GM23338 (cell line): ENCODE data around the gene MYLK2. TPM values are rescaled to one million over a fixed set of nuclear protein-coding genes. Genes with fewer than 3 reads are reported as not detected.

Experiments
- ATAC-seq: fragments of 200-7000 bp; cut with Tn5 transposase; 3 replicates; pipeline ENCODE4 v1.9.1; 2020
- DNase-seq: peaks from one replicate; pipeline ENCODE4 v3.0.0-alpha.2; 2015; ENCODE audit warnings: low spot score
- H2AFZ ChIP-seq: fragments of 200-600 bp; sonication (generic); 2 replicates; pipeline ENCODE4 v1.8.0; 2016; ENCODE audit warnings: antibody characterized with exemption, mild to moderate bottlenecking, moderate library complexity
- H3F3A ChIP-seq: fragments of 200-600 bp; sonication (generic); replicated peaks from 2 replicates; pipeline ENCODE4 v1.8.0; 2017; ENCODE audit warnings: antibody characterized with exemption, mixed run types, low read depth
- H3K27ac ChIP-seq: fragments of 200-600 bp; sonication (generic); 2 replicates; pipeline ENCODE4 v1.6.1; 2016; ENCODE audit warnings: low read depth
- H3K27me3 ChIP-seq: fragments of 200-600 bp; sonication (generic); 2 replicates; pipeline ENCODE4 v1.8.0; 2016; ENCODE audit warnings: mild to moderate bottlenecking, mixed run types, moderate library complexity; ENCODE audit not compliant: insufficient read depth
- H3K36me3 ChIP-seq: fragments of 200-600 bp; sonication (generic); 2 replicates; pipeline ENCODE4 v1.8.0; 2016; ENCODE audit warnings: mild to moderate bottlenecking; ENCODE audit not compliant: insufficient read depth
- H3K4me1 ChIP-seq: fragments of 200-600 bp; sonication (generic); 2 replicates; pipeline ENCODE4 v1.8.0; 2016; ENCODE audit warnings: mild to moderate bottlenecking, moderate library complexity; ENCODE audit not compliant: insufficient read depth
- H3K4me2 ChIP-seq: fragments of 200-600 bp; sonication (generic); 2 replicates; pipeline ENCODE4 v1.7.1; 2017; ENCODE audit warnings: mixed run types
- H3K4me3 ChIP-seq: fragments of 200-600 bp; sonication (generic); 2 replicates; pipeline ENCODE4 v1.6.1; 2016; ENCODE audit warnings: mixed run types
- H3K79me2 ChIP-seq: fragments of 200-600 bp; sonication (generic); replicated peaks from 2 replicates; pipeline ENCODE4 v1.8.0; 2017; ENCODE audit warnings: mild to moderate bottlenecking; ENCODE audit not compliant: insufficient read depth
- H3K9me2 ChIP-seq: fragments of 200-600 bp; sonication (generic); 2 replicates; pipeline ENCODE4 v1.8.0; 2017; ENCODE audit not compliant: insufficient read depth
- H4K20me1 ChIP-seq: fragments of 200-600 bp; sonication (generic); replicated peaks from 2 replicates; pipeline ENCODE4 v1.8.0; 2017; ENCODE audit warnings: mild to moderate bottlenecking; ENCODE audit not compliant: insufficient read depth
- H3K27ac Mint-ChIP-seq: 2 replicates; pipeline ENCODE4 v1.8.0; 2020; ENCODE audit warnings: inconsistent platforms, mild to moderate bottlenecking, moderate library complexity, mixed read lengths
- H3K27me3 Mint-ChIP-seq: 3 replicates; pipeline ENCODE4 v1.8.0; 2022; ENCODE audit warnings: low read depth, mild to moderate bottlenecking, moderate library complexity, mixed read lengths, inconsistent platforms; ENCODE audit not compliant: insufficient read depth, poor library complexity
- H3K36me3 Mint-ChIP-seq: 3 replicates; pipeline ENCODE4 v1.8.0; 2021; ENCODE audit warnings: low read depth, mild to moderate bottlenecking, inconsistent platforms, moderate library complexity, mixed read lengths
- H3K4me1 Mint-ChIP-seq: 3 replicates; pipeline ENCODE4 v1.8.0; 2020; ENCODE audit warnings: mild to moderate bottlenecking, inconsistent platforms, mixed read lengths
- H3K4me3 Mint-ChIP-seq: 3 replicates; pipeline ENCODE4 v1.8.0; 2021; ENCODE audit warnings: moderate library complexity, mild to moderate bottlenecking, inconsistent platforms, mixed read lengths
- H3K9me3 Mint-ChIP-seq: 3 replicates; pipeline ENCODE4 v1.8.0; 2020; ENCODE audit warnings: moderate library complexity, mild to moderate bottlenecking, inconsistent platforms, mixed read lengths
- CREB1 ChIP-seq: fragments of 250-450 bp; sonication (Bioruptor Pico); IDR thresholded peaks from 2 replicates; pipeline ENCODE4 v1.5.0; 2020; ENCODE audit warnings: low read depth, mild to moderate bottlenecking, moderate library complexity
- ETS1 ChIP-seq: IDR thresholded peaks from 2 replicates; pipeline ENCODE4 v1.6.1; 2016; ENCODE audit warnings: antibody characterized with exemption
- EZH2 ChIP-seq: fragments of 200-600 bp; sonication (generic); IDR thresholded peaks from one replicate; pipeline ENCODE4 v1.8.0; 2017; ENCODE audit warnings: antibody characterized with exemption, mild to moderate bottlenecking, low read depth; ENCODE audit not compliant: unreplicated experiment
- EZH2phosphoT487 ChIP-seq: fragments of 200-600 bp; sonication (generic); IDR thresholded peaks from one replicate; pipeline ENCODE4 v1.8.1; 2018; ENCODE audit warnings: antibody characterized with exemption; ENCODE audit not compliant: unreplicated experiment
- JUNB ChIP-seq: IDR thresholded peaks from one replicate; pipeline ENCODE4 v1.6.1; 2016; ENCODE audit warnings: antibody characterized with exemption; ENCODE audit not compliant: unreplicated experiment
- NANOG ChIP-seq: IDR thresholded peaks from 2 replicates; pipeline ENCODE4 v1.6.1; 2016; ENCODE audit warnings: antibody characterized with exemption, borderline replicate concordance
- POLR2AphosphoS5 ChIP-seq: IDR thresholded peaks from 2 replicates; pipeline ENCODE4 v1.6.1; 2016; ENCODE audit warnings: antibody characterized with exemption, low read depth
- REST ChIP-seq: IDR thresholded peaks from one replicate; pipeline ENCODE4 v1.6.1; 2018; ENCODE audit warnings: antibody characterized with exemption; ENCODE audit not compliant: unreplicated experiment
- STAT1 ChIP-seq: IDR thresholded peaks from one replicate; pipeline ENCODE4 v1.6.1; 2016; ENCODE audit warnings: antibody characterized with exemption; ENCODE audit not compliant: unreplicated experiment
- ZNF114 ChIP-seq: fragments of 250-450 bp; sonication (Bioruptor Pico); IDR thresholded peaks from 2 replicates; pipeline ENCODE4 v1.5.0; 2020; ENCODE audit warnings: mild to moderate bottlenecking, moderate library complexity
- ZNF331 ChIP-seq: fragments of 250-450 bp; sonication (Bioruptor Pico); IDR thresholded peaks from 2 replicates; pipeline ENCODE4 v1.5.0; 2020; ENCODE audit warnings: low read depth, mild to moderate bottlenecking, moderate library complexity
- polyA plus RNA-seq: library from polyadenylated mRNA; unstranded; fragments of >200 nt; fragmentation: Nextera tagmentation; extraction: Ambion mirVana; gene quantifications from 2 replicates; pipeline ENCODE4 v1.2.1, GENCODE V29; 2016
- total RNA-seq: library from RNA; depleted of rRNA; stranded (reverse); fragments of >200 nt; shearing (Covaris generic); gene quantifications from 2 replicates; pipeline ENCODE4 v1.2.3, GENCODE V29; 2014
- TF ChIP-seq, protein P1 (sequence below), 2 experiments: fragments of 200-600 bp in 1 of 2; sonication (generic) in 1 of 2; conservative IDR thresholded peaks; 2 replicates each; pipeline versions ENCODE4 v1.5.1 to v1.6.1; 2016 to 2017; ENCODE audit warnings: antibody characterized with exemption in 2 of 2, low read depth in 2 of 2, mild to moderate bottlenecking in 2 of 2, moderate library complexity in 1 of 2
- TF ChIP-seq, protein P2 (sequence below): fragments of 250-450 bp; sonication (Bioruptor Pico); IDR thresholded peaks from 2 replicates; pipeline ENCODE4 v1.5.0; 2020; ENCODE audit warnings: mild to moderate bottlenecking, moderate library complexity

Gene MYLK2
- total and polyA plus RNA-seq, 2 experiments from 2014 or later = 0.21 to 0.28 TPM

DNA sequence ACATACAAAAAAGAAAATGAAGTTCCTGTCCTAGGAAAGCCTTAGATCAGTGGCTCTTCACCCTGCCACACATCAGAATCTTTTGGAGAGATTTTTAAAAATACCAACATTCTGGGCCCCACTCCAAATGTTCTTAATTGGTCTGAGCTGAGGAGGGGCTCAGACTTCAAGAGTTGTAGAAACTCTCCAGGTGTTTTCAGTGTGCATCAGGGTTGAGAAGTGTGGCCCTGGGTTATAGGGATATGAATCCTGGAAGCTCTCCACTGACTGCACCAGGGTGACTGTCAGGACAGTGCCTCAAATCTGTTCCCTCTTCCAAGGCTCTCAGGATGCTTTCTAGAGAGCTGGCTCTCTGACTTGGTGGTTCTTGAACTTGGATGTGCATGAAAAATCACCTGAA is 5.5 kb upstream of the MYLK2 start:
- no peaks in the 10 kb centered on the region for H3K9me3 Mint-ChIP-seq
- ATAC-seq = no peak
- H3K4me3 ChIP-seq = no peak overlapping the region

More for the DNA sequence above, 5.5 kb upstream of the MYLK2 start:
- H3K36me3 ChIP-seq = no peaks in the 10 kb centered on the region
- no peaks in the 10 kb centered on the region for H3K27me3 ChIP-seq
- H3K36me3 Mint-ChIP-seq = no peaks in the 10 kb centered on the region
- no peak for DNase-seq
- H3K27me3 Mint-ChIP-seq = peaks cover 8% of the 10 kb centered on the region
- no peak overlapping the region for H3K4me3 Mint-ChIP-seq
- peaks cover 9% of the 10 kb centered on the region for H3K4me1 Mint-ChIP-seq
- no peaks in the 10 kb centered on the region for H3K9me2 ChIP-seq
- TF ChIP-seq, protein P1, sequence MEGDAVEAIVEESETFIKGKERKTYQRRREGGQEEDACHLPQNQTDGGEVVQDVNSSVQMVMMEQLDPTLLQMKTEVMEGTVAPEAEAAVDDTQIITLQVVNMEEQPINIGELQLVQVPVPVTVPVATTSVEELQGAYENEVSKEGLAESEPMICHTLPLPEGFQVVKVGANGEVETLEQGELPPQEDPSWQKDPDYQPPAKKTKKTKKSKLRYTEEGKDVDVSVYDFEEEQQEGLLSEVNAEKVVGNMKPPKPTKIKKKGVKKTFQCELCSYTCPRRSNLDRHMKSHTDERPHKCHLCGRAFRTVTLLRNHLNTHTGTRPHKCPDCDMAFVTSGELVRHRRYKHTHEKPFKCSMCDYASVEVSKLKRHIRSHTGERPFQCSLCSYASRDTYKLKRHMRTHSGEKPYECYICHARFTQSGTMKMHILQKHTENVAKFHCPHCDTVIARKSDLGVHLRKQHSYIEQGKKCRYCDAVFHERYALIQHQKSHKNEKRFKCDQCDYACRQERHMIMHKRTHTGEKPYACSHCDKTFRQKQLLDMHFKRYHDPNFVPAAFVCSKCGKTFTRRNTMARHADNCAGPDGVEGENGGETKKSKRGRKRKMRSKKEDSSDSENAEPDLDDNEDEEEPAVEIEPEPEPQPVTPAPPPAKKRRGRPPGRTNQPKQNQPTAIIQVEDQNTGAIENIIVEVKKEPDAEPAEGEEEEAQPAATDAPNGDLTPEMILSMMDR (conservative IDR thresholded peaks at IDR 0.05; ENCODE audit: low read depth in 2 of 2) = no peak
- TF ChIP-seq CREB1 (CRISPR knock-in tag) (no peak), JUNB (no peak), ETS1 (no peak), REST (no peak), EZH2phosphoT487 (no peak), NANOG (no peak), ZNF114 (CRISPR knock-in tag) (no peak), STAT1 (no peak), ZNF331 (CRISPR knock-in tag) (no peak), POLR2AphosphoS5 (no peak), EZH2 (no peak)
- TF ChIP-seq, protein P2, sequence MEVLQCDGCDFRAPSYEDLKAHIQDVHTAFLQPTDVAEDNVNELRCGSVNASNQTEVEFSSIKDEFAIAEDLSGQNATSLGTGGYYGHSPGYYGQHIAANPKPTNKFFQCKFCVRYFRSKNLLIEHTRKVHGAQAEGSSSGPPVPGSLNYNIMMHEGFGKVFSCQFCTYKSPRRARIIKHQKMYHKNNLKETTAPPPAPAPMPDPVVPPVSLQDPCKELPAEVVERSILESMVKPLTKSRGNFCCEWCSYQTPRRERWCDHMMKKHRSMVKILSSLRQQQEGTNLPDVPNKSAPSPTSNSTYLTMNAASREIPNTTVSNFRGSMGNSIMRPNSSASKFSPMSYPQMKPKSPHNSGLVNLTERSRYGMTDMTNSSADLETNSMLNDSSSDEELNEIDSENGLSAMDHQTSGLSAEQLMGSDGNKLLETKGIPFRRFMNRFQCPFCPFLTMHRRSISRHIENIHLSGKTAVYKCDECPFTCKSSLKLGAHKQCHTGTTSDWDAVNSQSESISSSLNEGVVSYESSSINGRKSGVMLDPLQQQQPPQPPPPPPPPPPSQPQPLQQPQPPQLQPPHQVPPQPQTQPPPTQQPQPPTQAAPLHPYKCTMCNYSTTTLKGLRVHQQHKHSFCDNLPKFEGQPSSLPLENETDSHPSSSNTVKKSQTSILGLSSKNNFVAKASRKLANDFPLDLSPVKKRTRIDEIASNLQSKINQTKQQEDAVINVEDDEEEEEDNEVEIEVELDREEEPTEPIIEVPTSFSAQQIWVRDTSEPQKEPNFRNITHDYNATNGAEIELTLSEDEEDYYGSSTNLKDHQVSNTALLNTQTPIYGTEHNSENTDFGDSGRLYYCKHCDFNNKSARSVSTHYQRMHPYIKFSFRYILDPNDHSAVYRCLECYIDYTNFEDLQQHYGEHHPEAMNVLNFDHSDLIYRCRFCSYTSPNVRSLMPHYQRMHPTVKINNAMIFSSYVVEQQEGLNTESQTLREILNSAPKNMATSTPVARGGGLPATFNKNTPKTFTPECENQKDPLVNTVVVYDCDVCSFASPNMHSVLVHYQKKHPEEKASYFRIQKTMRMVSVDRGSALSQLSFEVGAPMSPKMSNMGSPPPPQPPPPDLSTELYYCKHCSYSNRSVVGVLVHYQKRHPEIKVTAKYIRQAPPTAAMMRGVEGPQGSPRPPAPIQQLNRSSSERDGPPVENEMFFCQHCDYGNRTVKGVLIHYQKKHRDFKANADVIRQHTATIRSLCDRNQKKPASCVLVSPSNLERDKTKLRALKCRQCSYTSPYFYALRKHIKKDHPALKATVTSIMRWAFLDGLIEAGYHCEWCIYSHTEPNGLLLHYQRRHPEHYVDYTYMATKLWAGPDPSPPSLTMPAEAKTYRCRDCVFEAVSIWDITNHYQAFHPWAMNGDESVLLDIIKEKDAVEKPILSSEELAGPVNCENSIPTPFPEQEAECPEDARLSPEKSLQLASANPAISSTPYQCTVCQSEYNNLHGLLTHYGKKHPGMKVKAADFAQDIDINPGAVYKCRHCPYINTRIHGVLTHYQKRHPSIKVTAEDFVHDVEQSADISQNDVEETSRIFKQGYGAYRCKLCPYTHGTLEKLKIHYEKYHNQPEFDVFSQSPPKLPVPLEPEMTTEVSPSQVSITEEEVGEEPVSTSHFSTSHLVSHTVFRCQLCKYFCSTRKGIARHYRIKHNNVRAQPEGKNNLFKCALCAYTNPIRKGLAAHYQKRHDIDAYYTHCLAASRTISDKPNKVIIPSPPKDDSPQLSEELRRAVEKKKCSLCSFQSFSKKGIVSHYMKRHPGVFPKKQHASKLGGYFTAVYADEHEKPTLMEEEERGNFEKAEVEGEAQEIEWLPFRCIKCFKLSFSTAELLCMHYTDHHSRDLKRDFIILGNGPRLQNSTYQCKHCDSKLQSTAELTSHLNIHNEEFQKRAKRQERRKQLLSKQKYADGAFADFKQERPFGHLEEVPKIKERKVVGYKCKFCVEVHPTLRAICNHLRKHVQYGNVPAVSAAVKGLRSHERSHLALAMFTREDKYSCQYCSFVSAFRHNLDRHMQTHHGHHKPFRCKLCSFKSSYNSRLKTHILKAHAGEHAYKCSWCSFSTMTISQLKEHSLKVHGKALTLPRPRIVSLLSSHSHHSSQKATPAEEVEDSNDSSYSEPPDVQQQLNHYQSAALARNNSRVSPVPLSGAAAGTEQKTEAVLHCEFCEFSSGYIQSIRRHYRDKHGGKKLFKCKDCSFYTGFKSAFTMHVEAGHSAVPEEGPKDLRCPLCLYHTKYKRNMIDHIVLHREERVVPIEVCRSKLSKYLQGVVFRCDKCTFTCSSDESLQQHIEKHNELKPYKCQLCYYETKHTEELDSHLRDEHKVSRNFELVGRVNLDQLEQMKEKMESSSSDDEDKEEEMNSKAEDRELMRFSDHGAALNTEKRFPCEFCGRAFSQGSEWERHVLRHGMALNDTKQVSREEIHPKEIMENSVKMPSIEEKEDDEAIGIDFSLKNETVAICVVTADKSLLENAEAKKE (CRISPR knock-in tag) = no peak
- H3K27ac ChIP-seq = no peak overlapping the region
- H3F3A ChIP-seq = 0 out of 2 replicates have a peak, but pooled peaks cover 6% of the 10 kb centered on the region
- peaks cover 8% of the 10 kb centered on the region; the same call in 1 of the 2 replicates for H3K4me1 ChIP-seq
- no peak overlapping the region for H3K4me2 ChIP-seq
- no peaks in the 10 kb centered on the region for H3K79me2 ChIP-seq
- H2AFZ ChIP-seq = no peak overlapping the region
- no peak overlapping the region for H3K27ac Mint-ChIP-seq
- peaks cover 7% of the 10 kb centered on the region for H4K20me1 ChIP-seq
